Esophagus squamous epithelium (tissue), 5 donors: Measurements from ENCODE around the gene GGA1. TPM values are rescaled to one million over a fixed set of nuclear protein-coding genes. Genes with fewer than 3 reads are reported as not detected.

Experiments
- DNase-seq: peaks from one replicate; lab custom pipeline; 2025; lab: John Stamatoyannopoulos, UW
- H3K27ac ChIP-seq, 4 donors: fragments of 200-600 bp; sonication (generic); one replicate each; pipeline ENCODE4 v1.5.1; 2016 to 2019; ENCODE audit warnings: mild to moderate bottlenecking in 1 of 4
- H3K27me3 ChIP-seq, 4 donors: fragments of 200-600 bp; sonication (generic); 1 replicate in 3 of 4; 2 replicates in 1 of 4; pipeline versions ENCODE4 v1.5.1 to v1.6.0; 2017 to 2021; ENCODE audit warnings: antibody characterized with exemption in 1 of 4
- H3K36me3 ChIP-seq, 3 donors: fragments of 200-600 bp; sonication (generic); one replicate each; pipeline ENCODE4 v1.5.1; 2016 to 2019
- H3K4me1 ChIP-seq, 3 donors: fragments of 200-600 bp; sonication (generic); one replicate each; pipeline ENCODE4 v1.5.1; 2017 to 2019
- H3K4me3 ChIP-seq, 4 donors: fragments of 200-600 bp; sonication (generic); 1 replicate in 3 of 4; 2 replicates in 1 of 4; pipeline ENCODE4 v1.5.1; 2016 to 2019; ENCODE audit warnings: mild to moderate bottlenecking in 2 of 4, moderate library complexity in 1 of 4
- H3K9me3 ChIP-seq, 3 donors: fragments of 200-600 bp; sonication (generic); one replicate each; pipeline ENCODE4 v1.5.1; 2016 to 2019
- POLR2A ChIP-seq, 4 donors: fragments of 450-650 bp; IDR thresholded peaks; one replicate each; pipeline ENCODE4 v1.6.1; 2017; ENCODE audit warnings: antibody characterized with exemption in 4 of 4, mild to moderate bottlenecking in 4 of 4, moderate library complexity in 3 of 4
- WGBS, 2 donors: methylation state at CpG; one replicate each; pipeline ENCODE4 v1.1.5; 2018; 5-methylcytosine and 5-hydroxymethylcytosine counted together
- intact Hi-C: fragments of 100-400 bp; cut with DNase I; formaldehyde crosslinking; loops from one replicate; pipeline ENCODE4 v1.15.0; 2022
- total RNA-seq, 4 donors: library from RNA; depleted of rRNA; stranded (reverse); fragments of >200 nt; gene quantifications; one replicate each; pipeline ENCODE4 v1.1.0, GENCODE V29; 2016
- TF ChIP-seq, protein P1 (sequence below), 6 experiments: fragments of 450-650 bp in 4 of 6; fragments of 200-600 bp in 2 of 6; sonication (generic) in 2 of 6; IDR thresholded peaks; one replicate each; pipeline ENCODE4 v1.5.1; 2016 to 2019; ENCODE audit warnings: antibody characterized with exemption in 6 of 6, mild to moderate bottlenecking in 4 of 6, moderate library complexity in 4 of 6
- donor health status: DM: yes; HTN: yes; CAD: no.

The GGA1 gene
- total RNA-seq, 4 donors from 2014 or later = 32.2 to 54.3 (median 39.5) TPM

DNA sequence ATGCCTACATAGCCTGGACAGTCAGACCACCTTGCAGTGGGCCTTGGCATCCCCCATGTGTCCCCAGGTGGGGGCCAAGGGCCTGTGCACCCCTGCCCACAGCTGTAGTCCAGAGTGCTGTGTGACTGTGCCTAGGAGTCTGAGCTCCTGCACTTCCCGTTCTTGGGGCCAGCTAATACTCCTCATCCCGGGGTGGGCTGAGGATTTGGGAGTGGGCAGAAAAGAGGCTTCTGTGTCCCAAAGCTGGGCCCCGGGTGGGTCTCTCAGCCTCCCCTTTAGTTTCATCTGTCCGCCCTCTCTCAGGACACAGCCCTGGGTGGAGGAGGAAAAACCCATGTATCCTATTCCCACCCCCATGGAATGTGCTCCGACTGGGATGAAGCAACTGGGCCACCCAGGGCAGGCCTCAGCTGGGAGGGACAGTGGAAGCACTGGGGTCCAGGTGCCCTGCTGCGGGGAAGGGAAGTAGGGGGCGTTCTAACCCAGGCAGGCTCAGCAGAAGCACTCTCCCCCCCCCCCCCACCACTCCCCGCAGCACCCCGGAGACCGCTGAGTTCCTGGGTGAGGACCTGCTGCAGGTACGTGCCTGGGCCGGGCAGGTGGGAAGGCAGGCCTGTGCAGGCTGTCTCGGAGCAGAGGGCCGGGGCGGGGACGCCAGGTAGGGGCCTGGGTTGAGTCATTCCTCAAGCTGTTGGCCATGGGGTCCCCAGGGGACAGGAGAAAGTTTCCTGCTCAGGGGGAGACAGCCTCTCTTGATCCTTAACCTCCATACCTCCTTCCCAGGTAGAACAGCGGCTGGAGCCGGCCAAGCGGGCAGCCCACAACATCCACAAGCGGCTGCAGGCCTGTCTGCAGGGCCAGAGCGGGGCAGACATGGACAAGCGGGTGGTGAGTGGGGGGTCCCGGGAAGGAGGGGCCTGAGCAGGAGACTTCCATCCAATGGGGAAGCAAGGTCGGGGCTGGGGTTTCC, 32.2 kb downstream of the GGA1 start:
- intact Hi-C loops = loop anchor here (5.0 kb wide), 1 partner anchor 41 kb away; no protein-coding TSS in a partner anchor
- Histone ChIP-seq H3K4me3 (peak overlapping the region; percentile 63 to 89 (median 82)), H3K36me3 (peaks cover 0 to 41% (median 3%) of the 10 kb centered on the region in 3 donors), H3K27ac (peak overlapping the region; percentile 89 to 94 (median 91)), H3K4me1 (peaks cover 40 to 82% (median 63%) of the 10 kb centered on the region in 3 donors), H3K27me3 (no peaks in the 10 kb centered on the region), H3K9me3 (no peaks in the 10 kb centered on the region)
- no peak for DNase-seq
- no peak for TF ChIP-seq POLR2A (IDR thresholded peaks at IDR 0.05)
- TF ChIP-seq, protein P1, sequence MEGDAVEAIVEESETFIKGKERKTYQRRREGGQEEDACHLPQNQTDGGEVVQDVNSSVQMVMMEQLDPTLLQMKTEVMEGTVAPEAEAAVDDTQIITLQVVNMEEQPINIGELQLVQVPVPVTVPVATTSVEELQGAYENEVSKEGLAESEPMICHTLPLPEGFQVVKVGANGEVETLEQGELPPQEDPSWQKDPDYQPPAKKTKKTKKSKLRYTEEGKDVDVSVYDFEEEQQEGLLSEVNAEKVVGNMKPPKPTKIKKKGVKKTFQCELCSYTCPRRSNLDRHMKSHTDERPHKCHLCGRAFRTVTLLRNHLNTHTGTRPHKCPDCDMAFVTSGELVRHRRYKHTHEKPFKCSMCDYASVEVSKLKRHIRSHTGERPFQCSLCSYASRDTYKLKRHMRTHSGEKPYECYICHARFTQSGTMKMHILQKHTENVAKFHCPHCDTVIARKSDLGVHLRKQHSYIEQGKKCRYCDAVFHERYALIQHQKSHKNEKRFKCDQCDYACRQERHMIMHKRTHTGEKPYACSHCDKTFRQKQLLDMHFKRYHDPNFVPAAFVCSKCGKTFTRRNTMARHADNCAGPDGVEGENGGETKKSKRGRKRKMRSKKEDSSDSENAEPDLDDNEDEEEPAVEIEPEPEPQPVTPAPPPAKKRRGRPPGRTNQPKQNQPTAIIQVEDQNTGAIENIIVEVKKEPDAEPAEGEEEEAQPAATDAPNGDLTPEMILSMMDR (IDR thresholded peaks at IDR 0.05) = no peak
- 36% methylated on average over 7 of the region's 24 CpGs; no CpG with 5 or more reads in 1 of the 2 donors for WGBS, 2 donors

DNA sequence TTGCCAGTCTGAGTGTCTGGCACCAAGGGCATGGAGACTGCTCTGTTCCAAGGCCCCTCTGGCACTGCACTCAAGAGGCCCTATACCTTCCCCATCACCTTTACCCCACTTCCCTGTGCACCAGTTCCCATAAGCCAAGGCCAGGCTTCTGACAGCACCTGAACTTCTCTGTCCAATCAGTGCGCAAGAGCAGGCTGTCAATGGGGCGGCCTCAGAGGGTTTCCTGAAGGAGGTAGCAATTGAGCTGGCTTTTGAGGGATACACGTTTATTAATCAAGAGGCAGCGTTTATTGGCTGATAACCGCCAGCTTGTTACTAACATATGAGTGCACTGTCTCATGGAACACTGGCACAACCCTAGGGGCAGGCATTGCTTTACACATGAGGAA, 32.9 kb downstream of the GGA1 start:
- Histone ChIP-seq H3K27me3 (no peaks in the 10 kb centered on the region), H3K9me3 (no peaks in the 10 kb centered on the region), H3K4me3 (peak overlapping the region; percentile 63 to 89 (median 82)), H3K4me1 (peaks cover 40 to 75% (median 59%) of the 10 kb centered on the region in 3 donors), H3K36me3 (peaks cover 2 to 48% (median 7%) of the 10 kb centered on the region in 3 donors), H3K27ac (peak overlapping the region; percentile 89 to 94 (median 91))
- intact Hi-C loops = loop anchor here (5.0 kb wide), 1 partner anchor 41 kb away; no protein-coding TSS in a partner anchor
- WGBS, 2 donors = 70 to 90% methylated on average over 3 to 4 of the region's 5 CpGs
- DNase-seq = no peak
- TF ChIP-seq POLR2A (IDR thresholded peaks at IDR 0.05) = no peak
- TF ChIP-seq, protein P1 (IDR thresholded peaks at IDR 0.05) = no peak

DNA sequence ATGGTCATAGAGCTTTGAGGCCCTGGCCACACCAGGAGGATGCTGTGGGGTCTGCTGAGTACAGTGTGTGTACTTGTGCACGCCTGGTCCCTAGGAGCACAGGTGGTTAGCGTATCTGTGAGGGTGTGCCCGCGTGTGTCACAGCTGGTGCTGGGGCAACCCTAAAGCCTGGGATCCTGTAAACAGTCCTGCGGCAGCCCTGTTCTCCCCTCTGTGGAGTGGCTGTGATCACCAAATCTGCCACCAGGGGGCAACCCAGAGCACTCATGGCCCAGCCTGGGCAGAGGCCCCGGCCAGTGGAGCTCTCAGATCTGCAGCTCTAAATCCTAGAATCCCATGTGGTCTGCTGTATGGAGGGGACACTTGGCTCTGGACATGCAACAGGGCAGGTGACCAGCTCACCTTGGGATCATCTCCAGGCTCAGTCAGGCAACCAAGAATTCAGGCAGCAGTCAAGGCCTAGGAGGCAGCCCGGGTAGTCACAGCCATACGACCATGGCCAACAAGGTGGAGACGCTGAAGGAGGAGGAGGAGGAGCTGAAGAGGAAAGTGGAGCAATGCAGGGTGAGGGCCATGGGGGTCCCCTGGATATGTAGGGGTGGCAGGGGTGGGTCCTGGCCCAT, 34.7 kb downstream of the GGA1 start:
- TF ChIP-seq POLR2A (IDR thresholded peaks at IDR 0.05) = no peak
- TF ChIP-seq, protein P1 (IDR thresholded peaks at IDR 0.05) = peak; percentile 92 to 97 (median 94)
- intact Hi-C loops = loop anchor here (5.0 kb wide), 1 partner anchor 39 kb away; no protein-coding TSS in a partner anchor
- Histone ChIP-seq H3K9me3 (no peaks in the 10 kb centered on the region), H3K27me3 (no peaks in the 10 kb centered on the region), H3K36me3 (peaks cover 7 to 63% (median 15%) of the 10 kb centered on the region in 3 donors), H3K4me3 (peak overlapping the region in 1 of 4 donors; percentile 0), H3K27ac (peak overlapping the region in 3 of 4 donors; percentile 33 to 56 (median 44)), H3K4me1 (peaks cover 40 to 70% (median 56%) of the 10 kb centered on the region in 3 donors)
- DNase-seq = no peak
- 13 to 80% methylated on average over 3 to 4 of the region's 9 CpGs for WGBS, 2 donors

DNA sequence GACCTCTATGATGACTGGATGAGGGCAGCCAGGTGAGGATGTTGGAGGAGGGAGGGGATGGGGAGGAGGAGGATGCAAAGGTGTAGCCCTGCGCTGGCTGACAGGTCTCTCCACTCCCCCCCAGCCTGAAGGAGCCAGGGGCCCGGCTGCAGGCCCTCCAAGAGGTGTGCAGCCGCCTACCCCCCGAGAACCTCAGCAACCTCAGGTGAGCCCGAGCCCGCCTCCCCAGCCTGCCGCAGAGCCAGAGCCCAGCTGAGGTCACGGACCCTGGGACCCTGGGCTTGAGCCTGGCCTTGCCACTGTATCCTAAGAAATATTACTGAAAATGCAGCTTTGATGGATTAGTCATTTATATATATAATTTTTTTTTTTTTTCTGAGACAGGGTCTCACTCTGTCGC, 38.7 kb downstream of the GGA1 start:
- no peak for DNase-seq
- Histone ChIP-seq H3K4me3 (no peak overlapping the region), H3K27ac (peak overlapping the region in 3 of 4 donors; percentile 51 to 82 (median 75)), H3K4me1 (peaks cover 10 to 38% (median 26%) of the 10 kb centered on the region in 3 donors), H3K9me3 (no peaks in the 10 kb centered on the region), H3K36me3 (peaks cover 30 to 94% (median 35%) of the 10 kb centered on the region in 3 donors), H3K27me3 (no peaks in the 10 kb centered on the region)
- 90 to 91% methylated on average over 8 to 9 of the region's 9 CpGs for WGBS, 2 donors
- intact Hi-C loops = no loop called here
- no peak for TF ChIP-seq POLR2A (IDR thresholded peaks at IDR 0.05)
- TF ChIP-seq, protein P1 (IDR thresholded peaks at IDR 0.05) = no peak
